Keratinocyte (primary cell): ENCODE results near the gene ALDH1L1.

Experiments used
- EZH2 ChIP-seq: IDR thresholded peaks from one replicate; pipeline ENCODE4 v1.6.1; 2012; ENCODE audit warnings: inconsistent platforms, mild to moderate bottlenecking, low read length, moderate library complexity
- TF ChIP-seq, protein P1 (sequence below), 3 experiments: IDR thresholded peaks in 1 of 3; conservative IDR thresholded peaks in 1 of 3; optimal IDR thresholded peaks in 1 of 3; 2 replicates in 2 of 3; 3 replicates in 1 of 3; pipeline versions ENCODE3 to v1.5.1; 2011; ENCODE audit warnings: low read length in 3 of 3, mild to moderate bottlenecking in 3 of 3, moderate library complexity in 2 of 3, control low read depth in 1 of 3, inconsistent platforms in 1 of 3; ENCODE audit not compliant: insufficient read depth in 2 of 3; ENCODE audit errors: extremely low read depth in 1 of 3

DNA sequence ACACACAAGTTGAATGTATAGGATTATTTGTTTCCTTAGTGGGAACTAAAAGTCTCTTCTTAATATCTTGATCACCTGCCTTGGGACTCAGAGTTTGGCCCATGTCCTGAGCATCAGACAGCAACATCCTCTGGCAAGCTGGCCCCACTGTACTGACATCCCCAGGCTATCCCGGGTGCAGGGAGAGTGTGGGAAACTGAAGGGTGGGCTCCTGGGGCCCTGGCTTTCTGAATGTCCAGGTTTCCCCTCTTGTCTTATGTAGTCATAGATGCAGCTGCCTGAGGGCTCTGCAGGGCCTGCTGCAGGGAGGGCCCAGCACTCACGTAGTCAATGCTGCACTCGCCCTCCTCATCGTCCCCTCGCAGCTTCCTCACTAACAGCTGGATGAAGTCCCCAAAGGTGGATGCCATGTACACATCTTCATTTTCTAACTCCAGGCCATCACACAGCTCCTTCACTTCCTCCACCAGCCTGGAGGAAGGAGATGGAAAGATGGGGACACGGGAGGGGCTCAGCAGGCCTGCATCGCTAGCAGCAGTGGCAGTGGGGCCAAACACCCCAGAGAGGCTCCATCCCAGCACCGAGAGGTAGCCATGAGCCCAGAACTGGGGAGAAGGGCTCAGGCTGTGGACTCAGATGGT is 42.8 kb downstream of the ALDH1L1 start:
- TF ChIP-seq, protein P1, sequence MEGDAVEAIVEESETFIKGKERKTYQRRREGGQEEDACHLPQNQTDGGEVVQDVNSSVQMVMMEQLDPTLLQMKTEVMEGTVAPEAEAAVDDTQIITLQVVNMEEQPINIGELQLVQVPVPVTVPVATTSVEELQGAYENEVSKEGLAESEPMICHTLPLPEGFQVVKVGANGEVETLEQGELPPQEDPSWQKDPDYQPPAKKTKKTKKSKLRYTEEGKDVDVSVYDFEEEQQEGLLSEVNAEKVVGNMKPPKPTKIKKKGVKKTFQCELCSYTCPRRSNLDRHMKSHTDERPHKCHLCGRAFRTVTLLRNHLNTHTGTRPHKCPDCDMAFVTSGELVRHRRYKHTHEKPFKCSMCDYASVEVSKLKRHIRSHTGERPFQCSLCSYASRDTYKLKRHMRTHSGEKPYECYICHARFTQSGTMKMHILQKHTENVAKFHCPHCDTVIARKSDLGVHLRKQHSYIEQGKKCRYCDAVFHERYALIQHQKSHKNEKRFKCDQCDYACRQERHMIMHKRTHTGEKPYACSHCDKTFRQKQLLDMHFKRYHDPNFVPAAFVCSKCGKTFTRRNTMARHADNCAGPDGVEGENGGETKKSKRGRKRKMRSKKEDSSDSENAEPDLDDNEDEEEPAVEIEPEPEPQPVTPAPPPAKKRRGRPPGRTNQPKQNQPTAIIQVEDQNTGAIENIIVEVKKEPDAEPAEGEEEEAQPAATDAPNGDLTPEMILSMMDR (optimal IDR thresholded peaks at IDR 0.05 in 1 of 3, IDR thresholded peaks at IDR 0.05 in 1 of 3, conservative IDR thresholded peaks at IDR 0.05 in 1 of 3; ENCODE audit: extremely low read depth in 1 of 3, insufficient read depth in 2 of 3, low read length in 3 of 3): no peak
- no peak for TF ChIP-seq EZH2
